ENCODE results near the gene ABI3.

DNA sequence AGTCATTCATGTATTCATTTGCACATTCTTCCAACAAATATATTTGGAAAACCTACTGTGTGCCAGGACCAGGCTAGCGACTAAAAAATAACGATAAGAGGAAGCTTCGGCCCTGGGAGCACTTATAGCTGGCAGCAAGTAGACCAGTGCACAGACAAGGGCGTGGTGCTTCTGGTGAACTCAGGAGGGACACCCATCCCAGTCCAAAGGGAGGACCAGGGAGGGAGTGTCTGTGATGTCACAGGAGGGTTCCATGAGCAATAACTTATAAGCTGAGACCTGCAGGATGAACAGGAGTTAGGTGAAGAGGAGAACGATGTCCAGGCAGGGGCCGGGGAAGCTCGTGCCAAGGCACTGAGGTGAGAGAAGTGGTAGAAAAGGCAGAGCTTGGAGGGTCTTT is 37.4 kb downstream of the ABI3 start:
- TF ChIP-seq POLR2AphosphoS5 (IDR thresholded peaks at IDR 0.05; ENCODE audit: low read depth, low read length) (no peak), SIN3A (IDR thresholded peaks at IDR 0.05; ENCODE audit: borderline replicate concordance, insufficient read depth, low read depth, low read length) (no peak)
- TF ChIP-seq, protein P1, sequence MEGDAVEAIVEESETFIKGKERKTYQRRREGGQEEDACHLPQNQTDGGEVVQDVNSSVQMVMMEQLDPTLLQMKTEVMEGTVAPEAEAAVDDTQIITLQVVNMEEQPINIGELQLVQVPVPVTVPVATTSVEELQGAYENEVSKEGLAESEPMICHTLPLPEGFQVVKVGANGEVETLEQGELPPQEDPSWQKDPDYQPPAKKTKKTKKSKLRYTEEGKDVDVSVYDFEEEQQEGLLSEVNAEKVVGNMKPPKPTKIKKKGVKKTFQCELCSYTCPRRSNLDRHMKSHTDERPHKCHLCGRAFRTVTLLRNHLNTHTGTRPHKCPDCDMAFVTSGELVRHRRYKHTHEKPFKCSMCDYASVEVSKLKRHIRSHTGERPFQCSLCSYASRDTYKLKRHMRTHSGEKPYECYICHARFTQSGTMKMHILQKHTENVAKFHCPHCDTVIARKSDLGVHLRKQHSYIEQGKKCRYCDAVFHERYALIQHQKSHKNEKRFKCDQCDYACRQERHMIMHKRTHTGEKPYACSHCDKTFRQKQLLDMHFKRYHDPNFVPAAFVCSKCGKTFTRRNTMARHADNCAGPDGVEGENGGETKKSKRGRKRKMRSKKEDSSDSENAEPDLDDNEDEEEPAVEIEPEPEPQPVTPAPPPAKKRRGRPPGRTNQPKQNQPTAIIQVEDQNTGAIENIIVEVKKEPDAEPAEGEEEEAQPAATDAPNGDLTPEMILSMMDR (IDR thresholded peaks at IDR 0.05) = no peak

All from Panc1 (cell line).